Fibroblast of lung (primary cell): ENCODE measurements around the gene ACTN1. TPM values are rescaled to one million over a fixed set of nuclear protein-coding genes. Genes with fewer than 3 reads are reported as not detected.

Experiments used
- DNase-seq, 2 donors: peaks; one replicate each; pipeline versions ENCODE4 v3.0.0 to v3.0.0-alpha.2; 2010; ENCODE audit warnings: low read depth in 2 of 2
- H2AFZ ChIP-seq: 2 replicates; pipeline ENCODE4 v1.5.1; 2012; ENCODE audit warnings: low read length, control low read depth, inconsistent platforms
- H3K27ac ChIP-seq: 2 replicates; pipeline ENCODE4 v1.5.1; 2011; ENCODE audit warnings: low read length, control low read depth; ENCODE audit not compliant: insufficient read depth
- H3K27me3 ChIP-seq: 2 replicates; pipeline ENCODE4 v1.5.1; 2011; ENCODE audit warnings: mild to moderate bottlenecking, low read length; ENCODE audit not compliant: control insufficient read depth, insufficient read depth
- H3K36me3 ChIP-seq: 2 replicates; pipeline ENCODE4 v1.5.1; 2011; ENCODE audit warnings: low read length; ENCODE audit not compliant: control insufficient read depth, insufficient read depth
- H3K4me1 ChIP-seq: 2 replicates; pipeline ENCODE4 v1.5.1; 2011; ENCODE audit warnings: low read length; ENCODE audit not compliant: control insufficient read depth, insufficient read depth; ENCODE audit errors: extremely low read depth
- H3K4me2 ChIP-seq: 2 replicates; pipeline ENCODE4 v1.5.1; 2011; ENCODE audit warnings: low read length, control low read depth; ENCODE audit not compliant: insufficient read depth; ENCODE audit errors: extremely low read depth
- H3K4me3 ChIP-seq, 4 experiments: fragments of 200-600 bp in 1 of 4; sonication (generic) in 1 of 4; replicated peaks in 1 of 4; 2 replicates each; pipeline ENCODE4 v1.5.1; 2011 to 2016; ENCODE audit warnings: low read length in 4 of 4, low read depth in 3 of 4, mild to moderate bottlenecking in 3 of 4, control low read depth in 2 of 4, inconsistent platforms in 1 of 4, mixed read lengths in 1 of 4; ENCODE audit not compliant: insufficient read depth in 1 of 4; ENCODE audit errors: control extremely low read depth in 1 of 4
- H3K79me2 ChIP-seq: 2 replicates; pipeline ENCODE4 v1.5.1; 2012; ENCODE audit warnings: mild to moderate bottlenecking, low read length, inconsistent platforms; ENCODE audit not compliant: control insufficient read depth, insufficient read depth
- H3K9ac ChIP-seq: 2 replicates; pipeline ENCODE4 v1.5.1; 2011; ENCODE audit warnings: mild to moderate bottlenecking, low read length, control low read depth; ENCODE audit not compliant: insufficient read depth
- H3K9me3 ChIP-seq: 2 replicates; pipeline ENCODE4 v1.5.1; 2012; ENCODE audit warnings: low read depth, low read length; ENCODE audit not compliant: control insufficient read depth, insufficient read depth
- H4K20me1 ChIP-seq: 2 replicates; pipeline ENCODE4 v1.5.1; 2011; ENCODE audit warnings: low read length; ENCODE audit not compliant: control insufficient read depth, insufficient read depth; ENCODE audit errors: extremely low read depth
- CTCF ChIP-seq, 2 donors: IDR thresholded peaks in 1 of 2; conservative IDR thresholded peaks in 1 of 2; 1 replicate in 1 of 2; 2 replicates in 1 of 2; pipeline ENCODE4 v1.5.1; 2011 to 2012; ENCODE audit warnings: low read length in 2 of 2, control low read depth in 1 of 2, inconsistent platforms in 1 of 2, low read depth in 1 of 2, mild to moderate bottlenecking in 1 of 2
- EZH2 ChIP-seq: IDR thresholded peaks from 2 replicates; pipeline ENCODE4 v1.5.1; 2012; ENCODE audit warnings: low read length, control low read depth, mild to moderate bottlenecking; ENCODE audit errors: missing control alignments
- polyA plus RNA-seq, 2 donors: library from polyadenylated mRNA; depleted of rRNA in 1 of 2; stranded (reverse) in 1 of 2; unstranded in 1 of 2; fragments of >200 nt; gene quantifications; 2 replicates each; pipeline ENCODE4 v1.2.1, GENCODE V29; 2011 to 2012; ENCODE audit warnings: missing spikeins in 1 of 2
- total RNA-seq: library from RNA; depleted of rRNA; stranded (reverse); fragments of >200 nt; gene quantifications from 2 replicates; pipeline ENCODE4 v1.2.1, GENCODE V29; 2014

The ACTN1 gene
- total and polyA plus RNA-seq, 2 donors (not counting 1 experiment from before 2014, with no cell fraction given), result 254 to 729 TPM

- H3K9ac ChIP-seq, result no peak overlapping the region
- H4K20me1 ChIP-seq, result peaks cover 11% of the 10 kb centered on the region
- H3K27me3 ChIP-seq, result no peaks in the 10 kb centered on the region
- no peak overlapping the region for H2AFZ ChIP-seq
- no peak for DNase-seq
- no peaks in the 10 kb centered on the region for H3K9me3 ChIP-seq
- peaks cover 99% of the 10 kb centered on the region for H3K79me2 ChIP-seq
- no peak overlapping the region for H3K27ac ChIP-seq
- H3K4me1 ChIP-seq, result peaks cover 21% of the 10 kb centered on the region
- no peak overlapping the region for H3K4me2 ChIP-seq
- H3K36me3 ChIP-seq, result peaks cover 27% of the 10 kb centered on the region
- no peak for TF ChIP-seq EZH2
- no peak for TF ChIP-seq CTCF (conservative IDR thresholded peaks at IDR 0.05 in 1 of 2, IDR thresholded peaks at IDR 0.05 in 1 of 2; ENCODE audit: low read depth in 1 of 2, low read length in 2 of 2)
- no peak overlapping the region for H3K4me3 ChIP-seq
Observed at GRCh38 chr14:68928770-68929550, 50.1 kb downstream of the ACTN1 start.

GRCh38 chr14:68927956-68928675 lies 51.0 kb downstream of the ACTN1 start:
- Histone ChIP-seq H3K36me3 (peaks cover 28% of the 10 kb centered on the region), H3K4me2 (no peak overlapping the region), H3K79me2 (peaks cover 99% of the 10 kb centered on the region), H3K27ac (no peak overlapping the region), H3K4me1 (peaks cover 18% of the 10 kb centered on the region), H3K9me3 (no peaks in the 10 kb centered on the region), H3K4me3 (no peak overlapping the region), H3K9ac (no peak overlapping the region), H3K27me3 (no peaks in the 10 kb centered on the region), H4K20me1 (peaks cover 9% of the 10 kb centered on the region), H2AFZ (no peak overlapping the region)
- TF ChIP-seq EZH2 (no peak), CTCF (conservative IDR thresholded peaks at IDR 0.05 in 1 of 2, IDR thresholded peaks at IDR 0.05 in 1 of 2; ENCODE audit: low read depth in 1 of 2, low read length in 2 of 2) (no peak)
- no peak for DNase-seq

GRCh38 chr14:68927089-68927488 lies 52.0 kb downstream of the ACTN1 start:
- peaks cover 7% of the 10 kb centered on the region for H4K20me1 ChIP-seq

More at GRCh38 chr14:68927089-68927488, 52.0 kb downstream of the ACTN1 start:
- Histone ChIP-seq H3K4me1 (peaks cover 20% of the 10 kb centered on the region), H3K27me3 (no peaks in the 10 kb centered on the region), H3K36me3 (peaks cover 33% of the 10 kb centered on the region), H3K27ac (no peak overlapping the region), H3K4me3 (no peak overlapping the region), H2AFZ (no peak overlapping the region), H3K4me2 (no peak overlapping the region), H3K9ac (no peak overlapping the region), H3K9me3 (no peaks in the 10 kb centered on the region), H3K79me2 (peaks cover 99% of the 10 kb centered on the region)
- TF ChIP-seq CTCF (conservative IDR thresholded peaks at IDR 0.05 in 1 of 2, IDR thresholded peaks at IDR 0.05 in 1 of 2; ENCODE audit: low read depth in 1 of 2, low read length in 2 of 2) (no peak), EZH2 (no peak)
- no peak for DNase-seq
